HG02759 (cell line): ENCODE measurements around the gene OR4M2.
"Not testable (repeated sequence)": the region's sequence is repeated elsewhere in the genome, so short reads cannot be mapped to it uniquely, and the experiment has no call there.

Experiments used
- ATAC-seq: cut with Tn5 transposase; IDR thresholded peaks from one replicate; pipeline ENCODE4 v1.9.1; 2021; ENCODE audit warnings: mild to moderate bottlenecking, moderate library complexity; ENCODE audit not compliant: unreplicated experiment

OR4M2 gene

GRCh38 chr15:22080227-22080626, at the start of gene OR4M2:
Gene OR4M2, plus strand, starts transcription at chr15:22080527. Its CDS starts 98 bp downstream, at chr15:22080625.
- ATAC-seq = not testable (repeated sequence)

GRCh38 chr15:22069267-22069666, 11.1 kb upstream of the OR4M2 start:
- ATAC-seq = not testable (repeated sequence)

GRCh38 chr15:22081386-22081785, 1.1 kb downstream of the OR4M2 start:
- not testable (repeated sequence) for ATAC-seq

- peak; percentile 40 for ATAC-seq
These were observed 18.4 kb downstream of the OR4M2 start for GRCh38 chr15:22098616-22099253.

- ATAC-seq = peak; percentile 75
These were observed 19.1 kb downstream of the OR4M2 start for GRCh38 chr15:22099289-22099891.

GRCh38 chr15:22122033-22122432, 41.7 kb downstream of the OR4M2 start:
- ATAC-seq = not testable (repeated sequence)
